Measurements from ENCODE around the gene DAB2IP. TPM values are rescaled to one million over a fixed set of nuclear protein-coding genes. Genes with fewer than 3 reads are reported as not detected.

DAB2IP gene
- total and polyA plus RNA-seq, 8 donors: 17.5 to 303 (median 45.6) TPM

DNA sequence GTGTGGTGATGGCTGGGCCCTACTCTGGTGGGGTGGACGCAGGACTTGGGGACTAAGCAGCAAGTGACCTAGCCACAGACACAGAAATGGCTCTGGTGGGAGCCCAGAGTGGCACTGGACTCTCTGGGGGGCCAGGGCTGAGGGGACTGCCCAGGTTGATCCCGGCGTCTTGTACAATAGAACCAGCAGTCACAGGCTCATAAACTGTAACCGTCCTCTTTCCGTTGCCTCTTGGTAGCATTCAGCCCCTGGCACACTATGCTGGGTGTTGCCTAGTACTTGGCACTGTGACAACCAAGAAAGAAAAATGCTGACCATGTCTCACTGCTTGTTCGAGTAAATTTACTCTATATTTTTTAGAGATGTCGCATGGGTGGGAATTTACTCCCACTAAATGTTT lies 80.5 kb downstream of the DAB2IP start:
- Histone ChIP-seq H3K4me3 (no peak overlapping the region), H3K27ac (peak overlapping the region in 4 of 5 donors; percentile 62 to 94 (median 71)), H3K36me3 (no peaks in the 10 kb centered on the region), H3K4me1 (peaks cover 68 to 98% (median 89%) of the 10 kb centered on the region in 4 donors), H3K9me3 (no peaks in the 10 kb centered on the region), H3K27me3 (peaks cover 0 to 5% (median 0%) of the 10 kb centered on the region in 3 donors)
- DNase-seq: no peak
- WGBS, 5 donors: 36 to 49% (median 41%) methylated on average over 6 to 7 of the region's 7 CpGs
- intact Hi-C loops (cut with DNase I; ENCODE audit: low total_unique reads): no loop called here
- TF ChIP-seq EP300 (IDR thresholded peaks at IDR 0.05) (no peak), POLR2A (IDR thresholded peaks at IDR 0.05) (no peak), POLR2AphosphoS5 (IDR thresholded peaks at IDR 0.05) (peak in 1 of 3 donors; percentile 9)

DNA sequence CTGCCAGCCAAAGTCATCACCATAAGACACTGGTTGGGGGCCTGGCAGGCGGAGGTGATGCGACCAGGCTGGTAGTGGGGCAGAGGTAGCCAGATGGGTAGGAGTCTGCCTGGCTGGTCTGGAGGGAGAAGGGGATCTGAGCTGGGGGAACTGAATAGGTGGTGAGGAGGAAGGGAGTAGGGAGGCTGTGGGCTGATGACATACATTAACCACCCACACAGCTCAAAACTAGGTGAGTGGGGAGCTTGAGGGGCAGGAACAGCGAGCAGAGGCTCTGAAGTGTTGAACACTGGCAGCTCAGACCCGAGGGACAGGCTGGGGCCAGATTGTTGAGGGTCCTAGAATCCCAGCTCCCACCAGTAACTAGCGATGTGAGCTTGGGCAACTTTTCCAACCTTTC lies 81.0 kb downstream of the DAB2IP start:
- Histone ChIP-seq H3K36me3 (no peaks in the 10 kb centered on the region), H3K9me3 (no peaks in the 10 kb centered on the region), H3K4me3 (no peak overlapping the region), H3K27me3 (peaks cover 0 to 5% (median 0%) of the 10 kb centered on the region in 3 donors), H3K27ac (peak overlapping the region; percentile 37 to 94 (median 68)), H3K4me1 (peaks cover 68 to 98% (median 89%) of the 10 kb centered on the region in 4 donors)
- TF ChIP-seq CTCF (IDR thresholded peaks at IDR 0.05) (no peak), POLR2A (IDR thresholded peaks at IDR 0.05) (no peak), POLR2AphosphoS5 (IDR thresholded peaks at IDR 0.05) (no peak), EP300 (IDR thresholded peaks at IDR 0.05) (no peak)
- WGBS, 5 donors: 75 to 87% (median 79%) methylated on average over 5 of the region's 5 CpGs
- DNase-seq: no peak
- intact Hi-C loops (cut with DNase I; ENCODE audit: low total_unique reads): no loop called here

GRCh38 chr9:121732886-121733285 lies 81.5 kb downstream of the DAB2IP start:
- H3K27me3 ChIP-seq: peaks cover 0 to 5% (median 0%) of the 10 kb centered on the region in 3 donors
- no peak overlapping the region for H3K4me3 ChIP-seq
- intact Hi-C loops (cut with DNase I; ENCODE audit: low total_unique reads): no loop called here
- TF ChIP-seq EP300 (IDR thresholded peaks at IDR 0.05) (no peak), CTCF (IDR thresholded peaks at IDR 0.05) (no peak), POLR2AphosphoS5 (IDR thresholded peaks at IDR 0.05) (no peak), POLR2A (IDR thresholded peaks at IDR 0.05) (no peak)
- no peak for DNase-seq
- WGBS, 5 donors: 68 to 78% (median 74%) methylated on average over 4 of the region's 4 CpGs
- peaks cover 68 to 98% (median 89%) of the 10 kb centered on the region in 4 donors for H3K4me1 ChIP-seq
- H3K36me3 ChIP-seq: no peaks in the 10 kb centered on the region
- H3K27ac ChIP-seq: peak overlapping the region; percentile 37 to 94 (median 68)
- H3K9me3 ChIP-seq: no peaks in the 10 kb centered on the region

DNA sequence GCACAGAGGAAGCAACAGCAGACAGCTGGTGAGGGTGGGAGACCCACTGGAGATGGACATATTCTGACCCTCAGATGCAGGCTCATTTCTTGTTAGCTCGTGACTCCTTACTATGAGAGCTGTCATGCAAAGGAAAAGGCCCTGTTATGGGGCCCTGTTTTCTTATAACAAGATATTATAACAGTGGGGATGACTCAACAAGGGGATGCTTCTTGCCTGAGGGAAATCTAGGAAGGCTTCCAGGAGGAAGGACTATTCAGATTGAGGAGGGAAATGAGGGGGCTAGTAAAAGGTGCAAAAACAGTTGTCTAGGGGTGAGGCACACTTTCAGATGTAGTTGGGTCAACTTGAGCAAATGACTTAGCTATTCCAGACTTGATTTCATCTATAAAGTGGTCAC lies 83.0 kb downstream of the DAB2IP start:
- TF ChIP-seq POLR2A (IDR thresholded peaks at IDR 0.05) (no peak), EP300 (IDR thresholded peaks at IDR 0.05) (no peak), CTCF (IDR thresholded peaks at IDR 0.05) (no peak), POLR2AphosphoS5 (IDR thresholded peaks at IDR 0.05) (no peak)
- intact Hi-C loops (cut with DNase I; ENCODE audit: low total_unique reads): no loop called here
- Histone ChIP-seq H3K9me3 (no peaks in the 10 kb centered on the region), H3K4me3 (no peak overlapping the region), H3K27me3 (peaks cover 0 to 5% (median 0%) of the 10 kb centered on the region in 3 donors), H3K36me3 (no peaks in the 10 kb centered on the region), H3K4me1 (peaks cover 78 to 98% (median 90%) of the 10 kb centered on the region in 4 donors), H3K27ac (peak overlapping the region; percentile 91 to 94 (median 93))
- DNase-seq: no peak
- WGBS, 5 donors: 83 to 93% (median 89%) methylated on average over 1 of the region's 1 CpG

Data from stomach (tissue), 9 donors.